ENCODE data around the gene C4orf51.
"Not testable (repeated sequence)": the region's sequence is repeated elsewhere in the genome, so short reads cannot be mapped to it uniquely, and the experiment has no call there.

C4orf51 gene

GRCh38 chr4:145679991-145680455 is at the start of gene C4orf51:
TSS of gene C4orf51 (plus strand) at chr4:145680146. CDS start at chr4:145680204, 58 bp downstream.
- DNase-seq (ENCODE audit: extremely low spot score, insufficient read length, low read depth) = no peak

GRCh38 chr4:145635117-145635516 is 44.8 kb upstream of the C4orf51 start:
- DNase-seq (ENCODE audit: extremely low spot score, insufficient read length, low read depth) (no peak), FAIRE-seq (no peak)

More at GRCh38 chr4:145679991-145680455, at the start of gene C4orf51:
- FAIRE-seq = no peak

GRCh38 chr4:145635630-145636029 is 44.3 kb upstream of the C4orf51 start:
- DNase-seq (ENCODE audit: extremely low spot score, insufficient read length, low read depth) = no peak

GRCh38 chr4:145639186-145639698 is 40.7 kb upstream of the C4orf51 start:
- no peak for FAIRE-seq
- no peak for DNase-seq (ENCODE audit: extremely low spot score, insufficient read length, low read depth)

More at GRCh38 chr4:145635630-145636029, 44.3 kb upstream of the C4orf51 start:
- FAIRE-seq = no peak

- DNase-seq (ENCODE audit: extremely low spot score, insufficient read length, low read depth); FAIRE-seq: not testable (repeated sequence)
These were observed 39.7 kb upstream of the C4orf51 start for GRCh38 chr4:145640236-145640635.

- FAIRE-seq = no peak
- DNase-seq (ENCODE audit: extremely low spot score, insufficient read length, low read depth) = no peak
These were observed 36.7 kb upstream of the C4orf51 start for GRCh38 chr4:145643295-145643694.

GRCh38 chr4:145644699-145645098 is 35.2 kb upstream of the C4orf51 start:
- FAIRE-seq = no peak
- no peak for DNase-seq (ENCODE audit: extremely low spot score, insufficient read length, low read depth)

GRCh38 chr4:145656156-145656555 is 23.8 kb upstream of the C4orf51 start:
- DNase-seq (ENCODE audit: extremely low spot score, insufficient read length, low read depth) = no peak
- FAIRE-seq = no peak

GRCh38 chr4:145660064-145660463 is 19.9 kb upstream of the C4orf51 start:
- FAIRE-seq (peak; percentile 15), DNase-seq (ENCODE audit: extremely low spot score, insufficient read length, low read depth) (no peak)

GRCh38 chr4:145663194-145663593 is 16.8 kb upstream of the C4orf51 start:
- FAIRE-seq = no peak
- no peak for DNase-seq (ENCODE audit: extremely low spot score, insufficient read length, low read depth)

GRCh38 chr4:145665773-145666172 is 14.2 kb upstream of the C4orf51 start:
- FAIRE-seq (no peak), DNase-seq (ENCODE audit: extremely low spot score, insufficient read length, low read depth) (no peak)

GRCh38 chr4:145670422-145670821 is 9.5 kb upstream of the C4orf51 start:
- DNase-seq (ENCODE audit: extremely low spot score, insufficient read length, low read depth) (no peak), FAIRE-seq (no peak)

- DNase-seq (ENCODE audit: extremely low spot score, insufficient read length, low read depth) = no peak
- no peak for FAIRE-seq
These were observed 426 bp upstream of the C4orf51 start for GRCh38 chr4:145679520-145679919.

GRCh38 chr4:145680902-145681301 is 956 bp downstream of the C4orf51 start:
- FAIRE-seq (no peak), DNase-seq (ENCODE audit: extremely low spot score, insufficient read length, low read depth) (no peak)

GRCh38 chr4:145681518-145681917 is 1.6 kb downstream of the C4orf51 start:
- DNase-seq (ENCODE audit: extremely low spot score, insufficient read length, low read depth) (no peak), FAIRE-seq (no peak)

GRCh38 chr4:145681956-145682355 is 2.0 kb downstream of the C4orf51 start:
- no peak for DNase-seq (ENCODE audit: extremely low spot score, insufficient read length, low read depth)
- no peak for FAIRE-seq

- DNase-seq (ENCODE audit: extremely low spot score, insufficient read length, low read depth) (no peak), FAIRE-seq (no peak)
These were observed 7.0 kb downstream of the C4orf51 start for GRCh38 chr4:145686991-145687390.

GRCh38 chr4:145690610-145691009 is 10.7 kb downstream of the C4orf51 start:
- FAIRE-seq (no peak), DNase-seq (ENCODE audit: extremely low spot score, insufficient read length, low read depth) (no peak)

- not testable (repeated sequence) for FAIRE-seq; DNase-seq (ENCODE audit: extremely low spot score, insufficient read length, low read depth)
These were observed 11.5 kb downstream of the C4orf51 start for GRCh38 chr4:145691416-145691815.

- FAIRE-seq (no peak), DNase-seq (ENCODE audit: extremely low spot score, insufficient read length, low read depth) (no peak)
These were observed 15.0 kb downstream of the C4orf51 start for GRCh38 chr4:145694929-145695328.

GRCh38 chr4:145697332-145697731 is 17.4 kb downstream of the C4orf51 start:
- FAIRE-seq = no peak

GRCh38 chr4:145698507-145698906 is 18.6 kb downstream of the C4orf51 start:
- no peak for FAIRE-seq

More at GRCh38 chr4:145697332-145697731, 17.4 kb downstream of the C4orf51 start:
- no peak for DNase-seq (ENCODE audit: extremely low spot score, insufficient read length, low read depth)

More at GRCh38 chr4:145698507-145698906, 18.6 kb downstream of the C4orf51 start:
- DNase-seq (ENCODE audit: extremely low spot score, insufficient read length, low read depth) = no peak

Measured in GM18507 (cell line).